GM08714 (cell line): ENCODE results near the gene TMC1.

Experiments used
- H3K4me3 ChIP-seq: fragments of 200-500 bp; sonication (Bioruptor generic); 2 replicates; pipeline ENCODE4 v1.5.1; 2014; ENCODE audit warnings: mild to moderate bottlenecking, low read length, inconsistent platforms
- ZNF274 ChIP-seq: IDR thresholded peaks from 2 replicates; pipeline ENCODE4 v1.6.1; 2012; ENCODE audit warnings: mild to moderate bottlenecking, low read depth, low read length

TMC1 gene

DNA sequence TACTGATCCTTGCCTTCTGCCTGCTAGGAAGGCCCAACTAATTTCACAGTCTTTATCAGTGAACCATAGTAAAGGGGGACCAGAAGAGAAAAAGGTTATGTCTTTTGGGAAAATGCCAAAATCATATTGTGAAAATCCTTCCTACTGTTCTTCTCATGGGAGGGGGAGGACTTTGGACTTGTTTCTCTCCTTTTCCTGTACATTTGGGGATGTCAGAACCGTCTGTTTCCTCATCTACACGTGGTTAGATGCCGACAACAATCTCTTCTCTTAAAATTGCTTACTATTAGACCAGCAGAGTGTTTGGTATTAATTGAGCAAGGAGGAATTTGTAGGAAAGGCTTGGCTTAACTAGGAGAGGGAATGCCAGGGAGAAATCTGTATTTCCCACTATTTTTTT, 77.2 kb downstream of the TMC1 start:
- no peak overlapping the region for H3K4me3 ChIP-seq
- no peak for TF ChIP-seq ZNF274

DNA sequence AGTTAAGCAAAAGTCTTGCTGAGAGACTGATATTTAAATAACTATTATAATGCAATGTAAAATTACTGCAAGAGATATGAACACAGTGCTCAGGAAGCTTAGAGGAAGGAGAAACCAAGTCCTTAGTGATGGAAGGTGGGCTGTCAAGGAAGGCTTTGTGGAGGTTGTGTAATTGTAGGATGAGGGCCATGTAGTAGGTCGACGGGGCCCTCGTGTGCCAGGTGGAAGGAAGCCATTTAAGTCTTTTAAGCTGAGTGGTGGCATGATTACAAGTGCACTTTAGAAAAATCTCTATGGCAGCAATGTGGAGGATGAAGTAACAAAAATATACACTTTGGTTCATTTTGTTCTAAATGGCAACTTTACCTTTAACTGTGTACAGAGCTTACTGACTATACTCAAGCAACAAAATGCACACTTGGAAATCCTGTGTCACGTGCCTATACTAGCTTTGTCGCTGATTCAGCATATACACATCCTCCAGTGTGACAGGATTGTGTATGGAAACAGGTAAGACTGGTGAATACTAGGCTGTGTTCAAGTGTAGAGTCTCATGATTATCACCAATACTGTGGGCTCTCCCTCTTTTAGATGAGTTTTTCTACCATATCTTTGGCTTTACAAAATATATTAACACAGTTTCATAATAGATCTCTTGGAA, 78.6 kb downstream of the TMC1 start:
- no peak overlapping the region for H3K4me3 ChIP-seq
- no peak for TF ChIP-seq ZNF274

DNA sequence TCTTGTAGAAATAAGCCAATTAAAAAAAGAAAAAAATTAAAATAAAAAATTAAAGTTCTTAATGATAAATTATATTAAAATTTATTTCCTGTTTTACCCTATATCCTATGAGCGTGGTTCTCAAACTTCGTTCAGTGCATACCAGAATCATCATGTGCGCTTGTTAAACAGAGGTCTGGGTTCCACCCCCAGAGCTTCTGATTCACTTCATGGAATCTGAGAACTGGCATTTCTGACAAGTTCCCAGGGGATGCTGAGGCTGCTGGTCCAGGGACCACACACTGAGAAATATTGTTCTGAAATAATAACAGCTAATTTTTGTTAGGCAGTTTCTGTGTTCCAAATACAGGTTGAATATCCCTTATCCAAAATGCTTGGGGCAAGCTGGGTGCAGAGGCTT, 79.3 kb downstream of the TMC1 start:
- no peak for TF ChIP-seq ZNF274
- no peak overlapping the region for H3K4me3 ChIP-seq

DNA sequence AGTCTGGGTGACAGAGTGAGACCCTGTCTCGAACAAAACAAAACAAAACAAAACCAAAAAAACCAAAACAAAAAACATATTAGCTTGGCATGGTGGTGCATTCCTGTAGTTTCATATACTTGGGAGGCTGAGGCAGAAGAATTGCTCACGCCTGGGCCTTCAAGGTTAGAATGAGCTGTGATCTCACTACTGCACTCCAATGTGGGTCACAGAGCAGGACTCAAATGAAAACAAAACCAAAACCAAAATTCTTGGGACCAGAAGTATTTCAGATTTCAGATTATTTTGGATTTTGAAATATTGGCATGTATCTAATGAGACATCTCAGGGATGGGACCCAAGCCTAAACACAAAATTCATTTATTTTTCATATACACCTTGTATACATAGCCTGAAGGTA, 80.2 kb downstream of the TMC1 start:
- no peak for TF ChIP-seq ZNF274

DNA sequence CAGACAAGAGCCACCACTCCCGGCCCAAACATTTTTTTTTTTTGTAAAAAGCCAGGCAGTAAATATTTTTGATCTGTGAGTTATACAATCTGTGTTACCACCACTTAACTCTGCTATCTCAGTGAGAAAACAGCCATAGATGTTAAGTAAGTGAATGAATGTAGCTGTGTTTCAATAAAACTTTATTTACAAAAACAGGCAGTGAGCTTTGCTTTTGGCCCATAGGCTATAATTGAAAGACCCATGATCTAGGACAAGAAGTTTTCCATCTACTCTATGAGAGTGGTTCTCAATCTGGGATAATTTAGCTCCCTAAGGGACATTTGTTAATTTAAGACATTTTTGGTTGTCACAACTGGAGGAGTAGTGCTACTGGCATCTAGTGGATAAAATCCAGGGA, 91.0 kb downstream of the TMC1 start:
- no peak overlapping the region for H3K4me3 ChIP-seq
- TF ChIP-seq ZNF274: no peak

More for the DNA sequence above, 80.2 kb downstream of the TMC1 start:
- no peak overlapping the region for H3K4me3 ChIP-seq

DNA sequence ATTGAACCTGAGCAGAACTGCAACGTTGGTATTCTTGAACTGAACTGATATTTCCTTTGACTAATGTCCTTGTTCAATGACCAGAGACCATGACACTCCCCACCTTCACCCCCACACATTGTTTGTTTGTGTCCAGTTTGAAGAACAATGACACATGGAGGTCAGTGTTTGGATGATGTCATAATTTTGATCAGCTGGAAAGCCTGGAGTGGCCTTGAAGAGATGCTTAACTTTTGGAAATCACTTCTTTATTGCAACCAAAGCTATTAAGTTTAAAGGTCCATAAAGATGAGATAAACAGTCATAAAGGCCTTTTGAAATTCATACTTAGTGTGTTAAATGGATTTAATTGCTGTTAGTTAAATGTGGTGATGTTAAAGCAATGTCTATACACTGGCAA, 92.7 kb downstream of the TMC1 start:
- no peak overlapping the region for H3K4me3 ChIP-seq
- TF ChIP-seq ZNF274: no peak

DNA sequence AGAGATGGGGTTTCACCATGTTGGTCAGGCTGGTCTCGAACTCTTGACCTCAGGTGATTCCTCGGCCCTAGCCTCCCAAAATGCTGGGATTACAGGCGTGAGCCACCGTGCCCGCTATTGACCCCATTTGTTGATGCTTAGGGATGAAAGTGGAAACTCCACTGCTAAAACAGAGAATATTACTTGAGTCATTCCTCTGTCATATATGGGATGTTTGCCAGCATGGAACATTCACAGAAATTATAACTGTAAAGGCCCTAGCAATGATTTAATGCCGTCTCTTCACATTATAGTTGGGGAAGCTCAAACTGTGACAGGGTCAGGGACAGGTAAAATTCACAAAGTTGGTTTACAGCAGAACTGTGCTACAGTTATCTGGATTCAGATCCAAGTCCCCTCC, 94.5 kb downstream of the TMC1 start:
- no peak for TF ChIP-seq ZNF274
- no peak overlapping the region for H3K4me3 ChIP-seq

DNA sequence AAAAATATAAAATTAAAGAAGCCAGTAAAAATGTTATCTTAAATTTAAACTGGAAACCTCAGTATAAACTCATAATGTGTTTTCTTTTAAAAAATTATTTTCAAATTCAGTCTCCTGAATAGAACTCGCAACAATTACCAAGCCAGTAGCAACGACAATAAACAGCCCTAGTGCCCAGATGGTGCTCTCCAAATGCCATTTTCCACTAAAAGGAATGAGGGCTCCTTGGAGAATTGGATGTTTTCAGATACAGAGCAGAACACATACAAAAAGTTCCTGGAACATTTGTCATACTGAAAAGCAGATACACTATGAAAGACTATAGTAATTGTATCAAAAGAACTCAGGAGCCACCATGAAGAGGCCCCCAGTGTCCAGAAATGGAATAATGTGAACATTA, 97.4 kb downstream of the TMC1 start:
- no peak overlapping the region for H3K4me3 ChIP-seq
- no peak for TF ChIP-seq ZNF274

DNA sequence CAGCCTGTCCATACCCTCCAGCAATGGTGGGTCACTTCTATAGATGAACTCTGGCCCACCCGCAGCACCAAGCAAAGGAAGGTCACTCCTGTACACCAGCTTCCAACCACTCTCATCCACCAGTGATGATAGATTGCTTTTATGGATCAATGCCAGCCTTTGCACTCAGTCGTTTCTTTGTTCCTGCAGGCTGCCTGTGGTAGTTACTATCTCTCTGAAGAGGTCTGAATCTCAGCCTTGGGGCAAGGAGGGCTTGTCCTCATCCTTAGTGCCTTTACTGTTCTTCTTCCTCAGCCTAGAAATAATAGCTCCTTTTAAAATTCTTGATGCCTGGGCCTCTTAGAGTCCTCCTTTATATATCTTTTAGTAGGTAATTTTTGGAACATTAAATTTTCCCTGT, 100.8 kb downstream of the TMC1 start:
- TF ChIP-seq ZNF274: no peak
- no peak overlapping the region for H3K4me3 ChIP-seq

DNA sequence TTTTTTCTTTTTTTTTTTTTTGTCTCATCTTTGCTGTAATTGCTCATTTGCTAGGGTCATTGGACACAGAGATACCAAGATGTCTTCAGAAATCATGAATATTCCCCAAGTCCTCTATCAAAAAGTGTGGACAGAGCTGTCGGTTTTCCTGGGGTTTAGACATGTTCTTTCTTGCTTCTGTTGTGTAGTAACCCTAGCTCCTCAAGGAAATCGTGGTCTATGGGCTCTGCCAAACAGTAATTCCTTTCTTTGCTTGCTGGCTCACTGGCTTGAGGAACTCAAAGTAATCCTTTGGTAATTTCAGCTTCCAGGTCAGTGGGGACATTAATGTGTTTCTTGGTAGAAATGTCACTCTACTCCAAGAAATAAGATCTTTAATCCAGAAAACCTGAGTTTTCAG, 101.7 kb downstream of the TMC1 start:
- no peak overlapping the region for H3K4me3 ChIP-seq
- TF ChIP-seq ZNF274: no peak

DNA sequence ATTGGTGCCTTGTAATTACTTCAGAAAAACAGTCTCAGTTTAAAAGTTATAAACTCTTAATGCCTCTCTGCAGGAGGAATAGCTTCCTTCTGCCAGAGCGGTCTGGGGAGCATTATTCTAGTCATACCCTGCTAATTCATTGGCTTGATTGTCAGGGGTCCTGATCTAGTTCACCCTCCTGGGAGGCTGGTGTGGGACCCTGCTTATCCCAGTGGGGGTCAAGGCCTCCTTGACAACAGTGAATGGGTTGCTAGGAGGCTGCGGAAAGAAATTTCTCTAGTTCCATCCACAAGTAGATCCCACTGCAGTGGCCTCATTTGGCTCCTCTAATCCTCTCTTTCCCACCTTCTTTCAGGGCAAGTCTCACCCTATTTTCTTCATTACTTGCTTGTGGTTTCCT, 105.7 kb downstream of the TMC1 start:
- H3K4me3 ChIP-seq: no peak overlapping the region
- no peak for TF ChIP-seq ZNF274

DNA sequence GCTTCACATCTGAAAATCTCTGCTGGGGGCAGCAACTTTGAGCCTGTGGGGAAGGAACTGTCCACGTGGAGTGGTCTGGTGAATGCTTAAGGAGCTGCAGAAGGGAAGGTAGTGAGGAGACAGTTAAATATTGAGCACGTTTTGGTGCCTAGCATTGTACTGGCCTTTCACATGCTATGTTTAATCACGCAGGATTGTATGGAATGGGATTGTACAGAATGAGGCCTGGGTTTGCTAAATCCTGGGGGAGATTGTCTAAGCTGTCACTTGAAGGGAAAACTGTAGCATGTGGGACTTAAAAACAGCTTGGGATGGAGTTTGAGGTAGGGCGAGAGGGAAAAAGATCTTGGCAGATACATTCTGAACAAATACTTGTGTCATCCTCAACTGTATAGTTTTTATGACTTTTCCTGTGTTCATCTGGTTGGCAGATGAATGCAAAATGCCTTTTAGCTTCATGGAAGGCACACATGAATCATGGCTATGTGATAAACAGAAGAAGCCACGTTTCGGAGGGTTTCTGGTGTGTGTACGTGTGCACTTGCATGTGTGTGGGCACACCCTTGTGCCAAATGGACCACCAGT, 106.6 kb downstream of the TMC1 start:
- TF ChIP-seq ZNF274: no peak

DNA sequence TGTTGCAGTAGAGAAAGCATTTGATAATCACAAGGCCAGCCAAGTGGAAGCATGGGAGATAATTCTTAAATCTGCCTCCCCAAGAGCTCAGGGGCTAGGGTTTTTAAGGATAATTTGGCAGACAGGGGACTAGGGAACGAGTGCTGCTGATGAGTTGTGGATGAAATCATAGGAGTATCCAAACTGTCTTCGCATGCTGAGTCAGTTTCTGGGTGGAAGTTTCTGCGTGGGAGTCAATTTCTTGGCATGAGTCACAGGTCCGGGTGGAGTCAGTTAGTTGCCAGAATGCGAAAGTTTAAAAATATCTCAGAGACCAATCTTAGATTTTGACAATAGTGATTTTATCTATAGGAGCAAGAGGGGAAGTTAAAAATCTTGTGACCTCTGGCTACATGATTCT, 112.6 kb downstream of the TMC1 start:
- TF ChIP-seq ZNF274: no peak
- no peak overlapping the region for H3K4me3 ChIP-seq

More for the DNA sequence above, 106.6 kb downstream of the TMC1 start:
- H3K4me3 ChIP-seq: no peak overlapping the region

DNA sequence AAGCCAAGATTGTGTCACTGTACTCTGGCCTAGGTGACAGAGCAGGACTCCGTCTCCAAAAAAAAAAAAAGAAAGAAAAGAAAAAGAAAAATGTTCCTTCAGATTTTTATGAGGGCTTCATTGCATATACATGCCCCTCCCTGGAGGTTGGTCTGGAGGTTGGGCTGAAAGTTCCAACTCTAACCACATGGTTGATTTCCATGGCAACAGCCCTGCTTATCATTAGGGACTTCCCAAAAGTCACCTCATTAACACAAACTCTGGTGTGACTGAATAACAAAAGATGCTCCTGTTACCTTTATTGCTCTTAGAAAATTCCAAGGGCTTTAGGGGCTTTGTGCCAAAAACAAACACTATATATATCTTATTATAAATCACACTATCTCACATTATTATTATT, 113.8 kb downstream of the TMC1 start:
- no peak overlapping the region for H3K4me3 ChIP-seq
- no peak for TF ChIP-seq ZNF274

DNA sequence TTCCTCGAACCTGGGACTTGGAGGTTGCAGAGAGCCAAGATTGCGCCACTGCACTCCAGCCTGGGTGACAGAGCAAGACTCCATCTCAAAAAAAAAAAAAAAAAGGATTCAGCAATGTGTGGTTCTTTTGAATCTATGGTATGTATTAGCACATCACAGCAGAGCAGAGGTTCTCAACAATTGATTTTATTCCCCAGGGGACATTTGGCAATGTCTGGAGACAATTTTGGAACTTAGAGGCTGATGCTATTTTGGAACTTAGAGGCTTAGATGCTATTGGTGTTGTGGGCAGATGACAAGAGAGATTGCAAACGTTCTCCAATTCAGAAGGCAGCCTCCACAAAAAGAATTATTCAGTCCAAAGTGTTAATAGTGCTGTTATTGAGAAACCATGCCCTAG, 115.2 kb downstream of the TMC1 start:
- TF ChIP-seq ZNF274: no peak
- H3K4me3 ChIP-seq: no peak overlapping the region

DNA sequence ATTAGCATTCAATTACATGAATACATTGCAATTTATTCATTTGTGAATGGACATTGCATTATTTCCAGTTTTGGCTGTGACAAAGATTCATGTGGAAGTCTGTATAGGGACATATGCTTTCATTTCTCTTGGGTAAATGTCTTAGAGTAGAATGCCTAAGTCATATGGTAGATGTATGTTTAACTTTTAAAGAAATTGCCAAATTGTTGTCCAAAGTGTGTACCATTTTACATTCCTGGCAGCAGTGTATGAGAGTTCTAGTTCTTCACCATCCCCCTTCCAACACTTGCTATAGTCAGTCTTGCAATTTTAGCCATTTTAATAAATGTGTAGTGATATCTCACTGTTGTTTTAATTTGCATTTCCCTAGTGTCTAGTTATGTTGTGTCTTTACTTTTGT, 122.2 kb downstream of the TMC1 start:
- H3K4me3 ChIP-seq: no peak overlapping the region
- TF ChIP-seq ZNF274: no peak
